Activated T-cell treated with anti-CD3 and anti-CD28 coated beads, Interleukin-2, amount 50 U/mL, for 24 hours (primary cell): ENCODE data around the gene KCNAB2.

ENCODE experiments used
- DNase-seq: peaks from one replicate; pipeline ENCODE4 v3.0.0-alpha.2; 2020
- H3K27ac Mint-ChIP-seq: 2 replicates; pipeline ENCODE4 v1.8.0; 2020; ENCODE audit warnings: mild to moderate bottlenecking, mixed read lengths
- H3K27me3 Mint-ChIP-seq: 2 replicates; pipeline ENCODE4 v1.8.0; 2020; ENCODE audit warnings: mixed read lengths
- H3K36me3 Mint-ChIP-seq: 2 replicates; pipeline ENCODE4 v1.8.0; 2020; ENCODE audit warnings: low read depth, mixed read lengths
- H3K4me1 Mint-ChIP-seq: 2 replicates; pipeline ENCODE4 v1.8.0; 2020; ENCODE audit warnings: low read depth, mixed read lengths
- H3K4me3 Mint-ChIP-seq: 2 replicates; pipeline ENCODE4 v1.8.0; 2020; ENCODE audit warnings: mild to moderate bottlenecking, moderate library complexity, mixed read lengths
- H3K9me3 Mint-ChIP-seq: 2 replicates; pipeline ENCODE4 v1.8.0; 2020; ENCODE audit warnings: mixed read lengths

KCNAB2 gene

GRCh38 chr1:6127587-6128163, 82.0 kb downstream of the KCNAB2 start:
- Mint-ChIP-seq H3K36me3 (no peaks in the 10 kb centered on the region), H3K27ac (no peak overlapping the region), H3K4me1 (peaks cover 3% of the 10 kb centered on the region), H3K27me3 (peaks cover 9% of the 10 kb centered on the region), H3K9me3 (peaks cover 4% of the 10 kb centered on the region), H3K4me3 (no peak overlapping the region)
- peak; percentile 80 for DNase-seq

- H3K4me3 Mint-ChIP-seq: no peak overlapping the region
These were observed 82.8 kb downstream of the KCNAB2 start for GRCh38 chr1:6128276-6129081.

GRCh38 chr1:6129313-6129712, 83.6 kb downstream of the KCNAB2 start:
- H3K4me3 Mint-ChIP-seq: no peak overlapping the region
- peaks cover 3% of the 10 kb centered on the region for H3K4me1 Mint-ChIP-seq
- peaks cover 5% of the 10 kb centered on the region for H3K9me3 Mint-ChIP-seq
- H3K27me3 Mint-ChIP-seq: peaks cover 9% of the 10 kb centered on the region
- no peak overlapping the region for H3K27ac Mint-ChIP-seq
- no peak for DNase-seq
- no peaks in the 10 kb centered on the region for H3K36me3 Mint-ChIP-seq

More at GRCh38 chr1:6128276-6129081, 82.8 kb downstream of the KCNAB2 start:
- peaks cover 5% of the 10 kb centered on the region for H3K9me3 Mint-ChIP-seq
- peaks cover 3% of the 10 kb centered on the region for H3K4me1 Mint-ChIP-seq
- peaks cover 9% of the 10 kb centered on the region for H3K27me3 Mint-ChIP-seq
- no peak overlapping the region for H3K27ac Mint-ChIP-seq
- DNase-seq: no peak
- no peaks in the 10 kb centered on the region for H3K36me3 Mint-ChIP-seq

- Mint-ChIP-seq H3K36me3 (no peaks in the 10 kb centered on the region), H3K9me3 (peaks cover 5% of the 10 kb centered on the region), H3K4me3 (no peak overlapping the region), H3K4me1 (peaks cover 3% of the 10 kb centered on the region), H3K27me3 (peaks cover 9% of the 10 kb centered on the region), H3K27ac (no peak overlapping the region)
- no peak for DNase-seq
These were observed 84.3 kb downstream of the KCNAB2 start for GRCh38 chr1:6130036-6130435.

GRCh38 chr1:6130596-6130995, 84.9 kb downstream of the KCNAB2 start:
- DNase-seq: no peak
- H3K27ac Mint-ChIP-seq: no peak overlapping the region
- H3K36me3 Mint-ChIP-seq: no peaks in the 10 kb centered on the region
- peaks cover 9% of the 10 kb centered on the region for H3K27me3 Mint-ChIP-seq
- peaks cover 3% of the 10 kb centered on the region for H3K4me1 Mint-ChIP-seq
- H3K9me3 Mint-ChIP-seq: peaks cover 5% of the 10 kb centered on the region
- H3K4me3 Mint-ChIP-seq: no peak overlapping the region

GRCh38 chr1:6131561-6131960, 85.9 kb downstream of the KCNAB2 start:
- Mint-ChIP-seq H3K27me3 (peaks cover 4% of the 10 kb centered on the region), H3K4me3 (no peak overlapping the region)

GRCh38 chr1:6133146-6133895, 87.6 kb downstream of the KCNAB2 start:
- Mint-ChIP-seq H3K4me3 (no peak overlapping the region), H3K36me3 (no peaks in the 10 kb centered on the region), H3K27me3 (no peaks in the 10 kb centered on the region), H3K9me3 (peaks cover 5% of the 10 kb centered on the region), H3K27ac (no peak overlapping the region), H3K4me1 (no peaks in the 10 kb centered on the region)
- no peak for DNase-seq

More at GRCh38 chr1:6131561-6131960, 85.9 kb downstream of the KCNAB2 start:
- no peak for DNase-seq
- H3K4me1 Mint-ChIP-seq: peaks cover 3% of the 10 kb centered on the region
- no peak overlapping the region for H3K27ac Mint-ChIP-seq
- H3K36me3 Mint-ChIP-seq: no peaks in the 10 kb centered on the region
- H3K9me3 Mint-ChIP-seq: peaks cover 5% of the 10 kb centered on the region

GRCh38 chr1:6134206-6134605, 88.5 kb downstream of the KCNAB2 start:
- Mint-ChIP-seq H3K9me3 (peaks cover 5% of the 10 kb centered on the region), H3K27ac (no peak overlapping the region), H3K27me3 (no peaks in the 10 kb centered on the region), H3K4me1 (no peaks in the 10 kb centered on the region), H3K4me3 (no peak overlapping the region), H3K36me3 (no peaks in the 10 kb centered on the region)
- DNase-seq: no peak

GRCh38 chr1:6134741-6135510, 89.2 kb downstream of the KCNAB2 start:
- DNase-seq: no peak
- H3K36me3 Mint-ChIP-seq: no peaks in the 10 kb centered on the region
- H3K27ac Mint-ChIP-seq: no peak overlapping the region
- no peaks in the 10 kb centered on the region for H3K4me1 Mint-ChIP-seq
- no peaks in the 10 kb centered on the region for H3K27me3 Mint-ChIP-seq
- H3K4me3 Mint-ChIP-seq: no peak overlapping the region
- peaks cover 5% of the 10 kb centered on the region for H3K9me3 Mint-ChIP-seq

GRCh38 chr1:6136516-6137220, 91.0 kb downstream of the KCNAB2 start:
- peaks cover 5% of the 10 kb centered on the region for H3K9me3 Mint-ChIP-seq
- no peaks in the 10 kb centered on the region for H3K4me1 Mint-ChIP-seq
- no peak overlapping the region for H3K27ac Mint-ChIP-seq
- no peaks in the 10 kb centered on the region for H3K36me3 Mint-ChIP-seq
- no peak overlapping the region for H3K4me3 Mint-ChIP-seq
- no peaks in the 10 kb centered on the region for H3K27me3 Mint-ChIP-seq
- DNase-seq: no peak

- H3K4me1 Mint-ChIP-seq: no peaks in the 10 kb centered on the region
- no peak for DNase-seq
- H3K27ac Mint-ChIP-seq: no peak overlapping the region
- no peaks in the 10 kb centered on the region for H3K27me3 Mint-ChIP-seq
- peaks cover under 1% of the 10 kb centered on the region for H3K9me3 Mint-ChIP-seq
- no peaks in the 10 kb centered on the region for H3K36me3 Mint-ChIP-seq
- no peak overlapping the region for H3K4me3 Mint-ChIP-seq
These were observed 92.1 kb downstream of the KCNAB2 start for GRCh38 chr1:6137758-6138157.

GRCh38 chr1:6140413-6140812, 94.7 kb downstream of the KCNAB2 start:
- no peaks in the 10 kb centered on the region for H3K9me3 Mint-ChIP-seq
- H3K4me3 Mint-ChIP-seq: no peak overlapping the region
- no peak for DNase-seq
- H3K27ac Mint-ChIP-seq: no peak overlapping the region
- H3K36me3 Mint-ChIP-seq: no peaks in the 10 kb centered on the region
- H3K27me3 Mint-ChIP-seq: no peaks in the 10 kb centered on the region
- H3K4me1 Mint-ChIP-seq: no peaks in the 10 kb centered on the region

- H3K36me3 Mint-ChIP-seq: no peaks in the 10 kb centered on the region
- H3K4me3 Mint-ChIP-seq: no peak overlapping the region
- peaks cover 3% of the 10 kb centered on the region for H3K27me3 Mint-ChIP-seq
- H3K4me1 Mint-ChIP-seq: no peaks in the 10 kb centered on the region
- DNase-seq: no peak
- no peaks in the 10 kb centered on the region for H3K9me3 Mint-ChIP-seq
- H3K27ac Mint-ChIP-seq: no peak overlapping the region
These were observed 95.9 kb downstream of the KCNAB2 start for GRCh38 chr1:6141592-6141991.
